ENCODE measurements around the gene SQOR. TPM values are rescaled to one million over a fixed set of nuclear protein-coding genes. Genes with fewer than 3 reads are reported as not detected.

Gene SQOR
- total and polyA plus RNA-seq, 8 donors, result 13.8 to 28.6 (median 24.2) TPM

DNA sequence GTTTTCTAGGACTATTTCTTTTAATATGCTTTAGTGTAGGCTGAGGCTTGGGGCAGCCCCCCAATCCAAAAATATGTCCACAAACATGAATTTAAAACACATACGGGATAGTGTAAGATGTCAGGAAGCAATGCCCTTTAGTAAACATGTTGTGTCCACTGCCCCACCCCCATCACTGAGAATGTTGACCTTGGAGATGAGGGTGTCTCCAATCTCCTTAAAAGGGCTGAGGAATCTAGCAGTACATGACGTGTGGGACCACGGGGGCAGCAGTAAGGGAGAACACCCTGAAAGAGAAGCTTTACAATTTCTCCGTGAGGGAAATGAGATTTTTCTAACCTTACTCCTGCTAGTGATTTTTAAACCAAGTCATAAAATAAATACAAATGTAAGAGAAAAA lies 84.7 kb downstream of the SQOR start:
- intact Hi-C loops (cut with DNase I), result no loop called here

DNA sequence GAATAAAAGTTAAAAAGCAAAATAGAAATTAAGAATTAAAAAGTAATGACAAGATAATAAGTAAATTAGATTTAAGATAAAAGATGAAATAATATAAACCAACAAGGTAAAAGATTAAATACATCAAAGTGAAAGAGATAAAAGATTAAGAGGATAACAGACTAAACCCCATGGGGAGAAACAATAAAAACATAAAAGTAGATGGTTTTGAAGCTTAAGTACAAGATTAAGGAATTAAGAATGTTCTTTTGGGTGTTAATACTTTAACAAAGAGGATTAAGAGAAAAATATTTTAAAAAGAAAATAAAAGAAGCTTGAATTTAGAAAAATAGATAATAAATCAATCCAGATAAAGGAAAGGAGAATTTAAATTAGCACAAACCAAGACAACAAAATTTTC lies 85.4 kb downstream of the SQOR start:
- H3K4me1 ChIP-seq, result no peaks in the 10 kb centered on the region
- TF ChIP-seq, protein P1, sequence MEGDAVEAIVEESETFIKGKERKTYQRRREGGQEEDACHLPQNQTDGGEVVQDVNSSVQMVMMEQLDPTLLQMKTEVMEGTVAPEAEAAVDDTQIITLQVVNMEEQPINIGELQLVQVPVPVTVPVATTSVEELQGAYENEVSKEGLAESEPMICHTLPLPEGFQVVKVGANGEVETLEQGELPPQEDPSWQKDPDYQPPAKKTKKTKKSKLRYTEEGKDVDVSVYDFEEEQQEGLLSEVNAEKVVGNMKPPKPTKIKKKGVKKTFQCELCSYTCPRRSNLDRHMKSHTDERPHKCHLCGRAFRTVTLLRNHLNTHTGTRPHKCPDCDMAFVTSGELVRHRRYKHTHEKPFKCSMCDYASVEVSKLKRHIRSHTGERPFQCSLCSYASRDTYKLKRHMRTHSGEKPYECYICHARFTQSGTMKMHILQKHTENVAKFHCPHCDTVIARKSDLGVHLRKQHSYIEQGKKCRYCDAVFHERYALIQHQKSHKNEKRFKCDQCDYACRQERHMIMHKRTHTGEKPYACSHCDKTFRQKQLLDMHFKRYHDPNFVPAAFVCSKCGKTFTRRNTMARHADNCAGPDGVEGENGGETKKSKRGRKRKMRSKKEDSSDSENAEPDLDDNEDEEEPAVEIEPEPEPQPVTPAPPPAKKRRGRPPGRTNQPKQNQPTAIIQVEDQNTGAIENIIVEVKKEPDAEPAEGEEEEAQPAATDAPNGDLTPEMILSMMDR (IDR thresholded peaks at IDR 0.05), result no peak
- FAIRE-seq (peak; percentile 83), ATAC-seq (no peak), DNase-seq (no peak)
- no peaks in the 10 kb centered on the region for H3K36me3 ChIP-seq
- peaks cover 0 to 9% (median 0%) of the 10 kb centered on the region in 4 donors for H3K27me3 ChIP-seq
- intact Hi-C loops (cut with DNase I), result no loop called here
- no peak overlapping the region for H3K4me3 ChIP-seq
- H3K27ac ChIP-seq, result no peak overlapping the region
- H3K9me3 ChIP-seq, result no peaks in the 10 kb centered on the region

More for the DNA sequence above, 84.7 kb downstream of the SQOR start:
- Histone ChIP-seq H3K9me3 (no peaks in the 10 kb centered on the region), H3K27ac (no peak overlapping the region), H3K4me3 (no peak overlapping the region), H3K27me3 (peaks cover 0 to 9% (median 0%) of the 10 kb centered on the region in 4 donors), H3K36me3 (no peaks in the 10 kb centered on the region), H3K4me1 (no peaks in the 10 kb centered on the region)
- FAIRE-seq (no peak), DNase-seq (no peak), ATAC-seq (no peak)
- WGBS, 2 donors, result 29 to 31% methylated on average over 4 of the region's 4 CpGs
- TF ChIP-seq, protein P1 (IDR thresholded peaks at IDR 0.05), result no peak

DNA sequence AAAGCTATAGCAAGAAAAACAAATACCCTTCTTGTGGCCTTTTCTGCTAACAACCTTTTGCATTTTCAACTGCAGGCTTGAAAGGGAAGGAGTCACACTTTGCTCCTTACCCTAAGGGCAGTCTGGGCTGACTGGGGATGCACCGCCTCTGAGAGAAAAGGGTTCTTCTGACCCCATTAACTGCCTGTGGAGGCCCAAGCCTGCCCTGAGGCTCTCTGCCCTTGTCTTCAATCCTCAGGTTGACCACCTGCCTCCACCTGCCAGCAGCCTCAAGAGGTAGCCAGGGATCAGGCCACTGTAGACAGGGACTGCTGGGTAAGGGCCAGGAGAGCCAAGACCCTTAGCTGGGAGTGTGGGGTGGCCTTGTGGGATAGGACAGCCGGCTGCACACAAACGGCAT lies 93.8 kb downstream of the SQOR start:
- Histone ChIP-seq H3K4me3 (no peak overlapping the region), H3K9me3 (no peaks in the 10 kb centered on the region), H3K4me1 (no peaks in the 10 kb centered on the region), H3K27me3 (no peaks in the 10 kb centered on the region), H3K27ac (no peak overlapping the region), H3K36me3 (no peaks in the 10 kb centered on the region)
- FAIRE-seq (no peak), ATAC-seq (no peak), DNase-seq (no peak)
- 80 to 92% methylated on average over 3 of the region's 3 CpGs for WGBS, 2 donors
- TF ChIP-seq, protein P1 (IDR thresholded peaks at IDR 0.05), result no peak
- intact Hi-C loops (cut with DNase I), result no loop called here

DNA sequence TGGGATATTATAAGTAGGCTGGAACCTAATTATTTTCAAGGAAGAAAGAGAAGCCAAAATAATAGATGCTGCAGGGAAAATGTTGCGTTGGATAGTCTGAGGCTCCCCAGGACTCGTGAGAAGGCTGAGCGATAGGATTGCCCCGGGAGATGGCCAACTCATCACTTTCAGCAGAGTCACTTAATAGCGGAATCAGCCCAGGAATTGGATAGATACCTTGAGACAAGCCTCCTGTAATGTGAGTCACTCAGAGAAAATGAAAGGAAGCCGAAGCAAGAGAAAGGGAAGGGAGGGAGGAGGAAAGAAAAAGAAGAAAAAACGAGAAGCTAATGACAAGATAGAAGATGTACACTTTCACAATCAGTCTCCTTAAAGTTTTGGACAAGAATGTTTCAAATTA lies 94.3 kb downstream of the SQOR start:
- H3K9me3 ChIP-seq, result no peaks in the 10 kb centered on the region
- WGBS, 2 donors, result 69 to 76% methylated on average over 7 of the region's 7 CpGs
- FAIRE-seq, result no peak

GRCh38 chr15:45731343-45731742 lies 96.5 kb downstream of the SQOR start:
- H3K36me3 ChIP-seq, result no peaks in the 10 kb centered on the region
- no peak overlapping the region for H3K4me3 ChIP-seq
- intact Hi-C loops (cut with DNase I), result no loop called here
- H3K27me3 ChIP-seq, result no peaks in the 10 kb centered on the region
- FAIRE-seq (no peak), ATAC-seq (no peak), DNase-seq (no peak)
- H3K4me1 ChIP-seq, result no peaks in the 10 kb centered on the region
- no peak overlapping the region for H3K27ac ChIP-seq
- no peaks in the 10 kb centered on the region for H3K9me3 ChIP-seq
- TF ChIP-seq, protein P1 (IDR thresholded peaks at IDR 0.05), result no peak
- WGBS, 2 donors, result 74 to 90% methylated on average over 1 of the region's 1 CpG

More for the DNA sequence above, 94.3 kb downstream of the SQOR start:
- Histone ChIP-seq H3K4me3 (no peak overlapping the region), H3K36me3 (no peaks in the 10 kb centered on the region), H3K27me3 (no peaks in the 10 kb centered on the region), H3K4me1 (no peaks in the 10 kb centered on the region), H3K27ac (no peak overlapping the region)
- intact Hi-C loops (cut with DNase I), result no loop called here
- TF ChIP-seq, protein P1 (IDR thresholded peaks at IDR 0.05), result no peak
- no peak for DNase-seq
- ATAC-seq, result no peak

Data from pancreas (tissue), 10 donors.